OCI-LY1 (cell line): ENCODE measurements around the gene KXD1.

Experiments
- EZH2 ChIP-seq: fragments of 200-600 bp; sonication (generic), shearing (Covaris generic); IDR thresholded peaks from 2 replicates; pipeline ENCODE4 v1.8.0; 2017; ENCODE audit warnings: borderline replicate concordance, mixed run types, mild to moderate bottlenecking, antibody characterized with exemption, low read length, moderate library complexity, mixed read lengths
- TF ChIP-seq, protein P1 (sequence below): fragments of 200-600 bp; sonication (generic), shearing (Covaris generic); IDR thresholded peaks from 2 replicates; pipeline ENCODE4 v1.5.1; 2017; ENCODE audit warnings: mild to moderate bottlenecking, antibody characterized with exemption, low read length, moderate library complexity, mixed read lengths

DNA sequence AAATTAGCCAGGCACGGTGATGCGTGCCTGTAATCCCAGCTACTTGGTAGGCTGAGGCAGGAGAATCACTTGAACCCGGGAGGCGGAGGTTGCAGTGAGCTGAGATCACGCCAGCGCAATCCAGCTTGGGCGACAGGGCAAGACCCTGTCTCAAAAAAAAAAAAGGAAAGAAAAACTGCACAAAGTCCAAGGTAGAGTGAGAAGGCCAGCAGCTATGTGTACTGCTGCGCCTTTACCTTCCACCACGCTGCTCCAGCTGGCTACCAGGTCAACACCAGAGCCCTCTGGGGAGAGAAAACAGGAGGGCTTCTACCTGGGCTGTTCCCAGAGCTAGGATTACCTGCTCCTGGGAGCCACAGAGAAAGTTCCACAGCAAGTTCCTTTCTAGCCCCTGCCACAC lies 39.0 kb upstream of the KXD1 start:
- TF ChIP-seq, protein P1, sequence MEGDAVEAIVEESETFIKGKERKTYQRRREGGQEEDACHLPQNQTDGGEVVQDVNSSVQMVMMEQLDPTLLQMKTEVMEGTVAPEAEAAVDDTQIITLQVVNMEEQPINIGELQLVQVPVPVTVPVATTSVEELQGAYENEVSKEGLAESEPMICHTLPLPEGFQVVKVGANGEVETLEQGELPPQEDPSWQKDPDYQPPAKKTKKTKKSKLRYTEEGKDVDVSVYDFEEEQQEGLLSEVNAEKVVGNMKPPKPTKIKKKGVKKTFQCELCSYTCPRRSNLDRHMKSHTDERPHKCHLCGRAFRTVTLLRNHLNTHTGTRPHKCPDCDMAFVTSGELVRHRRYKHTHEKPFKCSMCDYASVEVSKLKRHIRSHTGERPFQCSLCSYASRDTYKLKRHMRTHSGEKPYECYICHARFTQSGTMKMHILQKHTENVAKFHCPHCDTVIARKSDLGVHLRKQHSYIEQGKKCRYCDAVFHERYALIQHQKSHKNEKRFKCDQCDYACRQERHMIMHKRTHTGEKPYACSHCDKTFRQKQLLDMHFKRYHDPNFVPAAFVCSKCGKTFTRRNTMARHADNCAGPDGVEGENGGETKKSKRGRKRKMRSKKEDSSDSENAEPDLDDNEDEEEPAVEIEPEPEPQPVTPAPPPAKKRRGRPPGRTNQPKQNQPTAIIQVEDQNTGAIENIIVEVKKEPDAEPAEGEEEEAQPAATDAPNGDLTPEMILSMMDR: no peak
- no peak for TF ChIP-seq EZH2
